GM12878 (cell line): Measurements from ENCODE around the gene MDN1. TPM values are rescaled to one million over a fixed set of nuclear protein-coding genes. Genes with fewer than 3 reads are reported as not detected.

ENCODE experiments used
- ATAC-seq: fragments of 200-7000 bp; cut with Tn5 transposase; 3 replicates; pipeline ENCODE4 v1.9.1; 2020; ENCODE audit warnings: mild to moderate bottlenecking, moderate library complexity
- BruUV-seq: library from RNA; stranded (reverse); fragments of 400-500 nt; replicated peaks from 2 replicates; lab custom pipeline; 2021; lab: Mats Ljungman, UMichigan
- CTCF ChIA-PET: fragments of 300-600 bp; sonication (Branson Sonifier 250); formaldehyde crosslinking; extraction: SDS; loops from one replicate; lab custom pipeline; 2021; ENCODE audit warnings: inconsistent platforms; lab: Yijun Ruan, JAX
- POLR2A ChIA-PET: fragments of 350-600 bp; formaldehyde crosslinking; extraction: SDS; loops from one replicate; lab custom pipeline; 2021; ENCODE audit warnings: inconsistent platforms; lab: Charles Lee
- RAD21 ChIA-PET: fragments of 300-600 bp; sonication (Branson Sonifier 250); formaldehyde crosslinking; loops from one replicate; lab custom pipeline; 2023; ENCODE audit warnings: antibody characterized with exemption; ENCODE audit not compliant: unreplicated experiment; lab: Charles Lee
- SMC1A ChIA-PET: fragments of 300-600 bp; sonication (Branson Sonifier 250); formaldehyde crosslinking; loops from one replicate; lab custom pipeline; 2023; ENCODE audit not compliant: unreplicated experiment, uncharacterized antibody; lab: Charles Lee
- DNase-seq: peaks from one replicate; pipeline ENCODE4 v3.0.0-alpha.2; 2011; ENCODE audit warnings: low read depth, low spot score
- FAIRE-seq: peaks from 3 replicates; lab custom pipeline; 2011; peaks lifted over from hg19 to GRCh38; lab: Jason Lieb, UNC
- H2AFZ ChIP-seq: 2 replicates; pipeline ENCODE4 v1.6.0; 2011; ENCODE audit warnings: low read depth, low read length, control low read depth; ENCODE audit not compliant: control insufficient read depth
- H3K27ac ChIP-seq: 2 replicates; pipeline ENCODE4 v1.5.1; 2011; ENCODE audit warnings: control low read depth; ENCODE audit not compliant: control insufficient read depth, insufficient read depth
- H3K27me3 ChIP-seq, 2 experiments: replicated peaks in 1 of 2; 2 replicates each; pipeline versions ENCODE4 v1.6.0 to v1.6.1; 2011; ENCODE audit warnings: low read length in 1 of 2; ENCODE audit not compliant: control insufficient read depth in 2 of 2, insufficient read depth in 2 of 2
- H3K36me3 ChIP-seq, 2 experiments: 2 replicates each; pipeline ENCODE4 v1.5.1; 2011; ENCODE audit warnings: low read length in 1 of 2; ENCODE audit not compliant: control insufficient read depth in 2 of 2, insufficient read depth in 2 of 2
- H3K4me1 ChIP-seq: 2 replicates; pipeline ENCODE4 v1.6.1; 2011; ENCODE audit warnings: mild to moderate bottlenecking, low read length, moderate library complexity, mixed read lengths; ENCODE audit not compliant: control insufficient read depth, insufficient read depth
- H3K4me2 ChIP-seq: 2 replicates; pipeline ENCODE4 v1.6.0; 2011; ENCODE audit warnings: control low read depth; ENCODE audit not compliant: control insufficient read depth, insufficient read depth
- H3K4me3 ChIP-seq: fragments of 200-600 bp; sonication (generic); 2 replicates; pipeline ENCODE4 v1.5.1; 2016
- H3K79me2 ChIP-seq: 2 replicates; pipeline ENCODE4 v1.6.0; 2011; ENCODE audit warnings: low read length; ENCODE audit not compliant: control insufficient read depth, insufficient read depth
- H3K9ac ChIP-seq: 2 replicates; pipeline ENCODE4 v1.8.0; 2011; ENCODE audit warnings: low read length, control low read depth, mixed read lengths; ENCODE audit not compliant: control insufficient read depth, insufficient read depth
- H3K9me3 ChIP-seq: replicated peaks from 3 replicates; pipeline ENCODE4 v1.5.1; 2011; ENCODE audit warnings: mild to moderate bottlenecking, low read length; ENCODE audit not compliant: control insufficient read depth, insufficient read depth
- H4K20me1 ChIP-seq: 2 replicates; pipeline ENCODE4 v1.6.0; 2011; ENCODE audit not compliant: control insufficient read depth, insufficient read depth
- ATF7 ChIP-seq: fragments of 450-650 bp; IDR thresholded peaks from 2 replicates; pipeline ENCODE4 v1.6.1; 2016; ENCODE audit warnings: low read depth, mild to moderate bottlenecking
- BRCA1 ChIP-seq: IDR thresholded peaks from 2 replicates; pipeline ENCODE4 v1.6.1; 2011; ENCODE audit warnings: low read depth, low read length, improper control_type of control experiment
- CHD2 ChIP-seq: IDR thresholded peaks from 2 replicates; pipeline ENCODE4 v1.6.1; 2011; ENCODE audit warnings: low read depth, low read length, improper control_type of control experiment, borderline replicate concordance
- MYB ChIP-seq: fragments of 150-350 bp; IDR thresholded peaks from 2 replicates; pipeline ENCODE4 v1.6.1; 2014; ENCODE audit warnings: mild to moderate bottlenecking, low read depth, low read length, borderline replicate concordance
- RBBP5 ChIP-seq: fragments of 200-600 bp; sonication (generic); conservative IDR thresholded peaks from 2 replicates; pipeline ENCODE4 v1.6.1; 2016
- SMAD1 ChIP-seq: fragments of 450-650 bp; IDR thresholded peaks from 2 replicates; pipeline ENCODE4 v1.6.1; 2018; ENCODE audit warnings: mild to moderate bottlenecking, low read depth; ENCODE audit not compliant: partially characterized antibody
- SPI1 ChIP-seq: IDR thresholded peaks from 2 replicates; pipeline ENCODE4 v1.6.1; 2011; ENCODE audit warnings: low read depth, mild to moderate bottlenecking, low read length, moderate library complexity, borderline replicate concordance; ENCODE audit not compliant: insufficient read depth
- ZNF24 ChIP-seq: fragments of 450-650 bp; IDR thresholded peaks from 2 replicates; pipeline ENCODE4 v1.6.1; 2017; ENCODE audit warnings: antibody characterized with exemption, mild to moderate bottlenecking
- WGBS: methylation state at CpG from one replicate; pipeline ENCODE4 v1.1.6; 2016; ENCODE audit warnings: low lambda C conversion rate; ENCODE audit not compliant: insufficient replicate concordance, insufficient coverage; ENCODE audit errors: missing lambda C conversion rate; 5-methylcytosine and 5-hydroxymethylcytosine counted together
- in situ Hi-C: fragments of 300-500 bp; cut with MboI; formaldehyde crosslinking; loops from 9 replicates; pipeline ENCODE4 v1.14.3; 2018; ENCODE audit warnings: mixed read lengths
- intact Hi-C: fragments of 100-400 bp; cut with micrococcal nuclease; formaldehyde crosslinking; loops from one replicate; pipeline ENCODE4 v1.14.2; 2022; ENCODE audit not compliant: unreplicated experiment
- polyA plus RNA-seq, 11 experiments: library from polyadenylated mRNA; depleted of rRNA in 4 of 11; unstranded in 6 of 11; stranded (reverse) in 5 of 11; fragments of >200 nt; fragmentation: Nextera tagmentation in 4 of 11; fragmentation: Illumina TruSeq in 1 of 11; extraction: Ambion mirVana in 4 of 11; extraction: Trizol in 1 of 11; gene quantifications; 1 replicate in 1 of 11; 2 replicates in 10 of 11; pipeline versions ENCODE4 v1.2.1 to v1.2.3, GENCODE V29; 2011 to 2016; ENCODE audit warnings: inconsistent platforms in 2 of 11, missing spikeins in 2 of 11, low read depth in 1 of 11
- total RNA-seq, 4 experiments: library from RNA; depleted of rRNA in 3 of 4; stranded (reverse); fragments of >200 nt in 3 of 4; fragmentation: Illumina TruSeq in 1 of 4; extraction: Trizol in 1 of 4; gene quantifications; 2 replicates each; pipeline versions ENCODE4 v1.2.1 to v1.2.3, GENCODE V29; 2013 to 2021
- TF ChIP-seq, protein P1 (sequence below): fragments of 450-650 bp; IDR thresholded peaks from 2 replicates; pipeline ENCODE4 v1.6.1; 2014; ENCODE audit warnings: mild to moderate bottlenecking
- TF ChIP-seq, protein P2 (sequence below): IDR thresholded peaks from 2 replicates; pipeline ENCODE4 v1.6.1; 2011; ENCODE audit warnings: mild to moderate bottlenecking, low read depth, low read length, moderate library complexity; ENCODE audit not compliant: insufficient replicate concordance
- TF ChIP-seq, protein P3 (sequence below): fragments of 450-650 bp; IDR thresholded peaks from 2 replicates; pipeline ENCODE4 v1.6.1; 2017; ENCODE audit warnings: low read depth, mild to moderate bottlenecking, moderate library complexity
- TF ChIP-seq, protein P4 (sequence below): fragments of 450-650 bp; IDR thresholded peaks from 2 replicates; pipeline ENCODE4 v1.6.1; 2018; ENCODE audit warnings: borderline replicate concordance, mild to moderate bottlenecking; ENCODE audit not compliant: partially characterized antibody

Gene MDN1
- total and polyA plus RNA-seq, 10 of the 15 experiments (the other 5 are each of a cell fraction or from before 2014, with no cell fraction given): 14.3 to 50.1 (median 22.1) TPM

DNA sequence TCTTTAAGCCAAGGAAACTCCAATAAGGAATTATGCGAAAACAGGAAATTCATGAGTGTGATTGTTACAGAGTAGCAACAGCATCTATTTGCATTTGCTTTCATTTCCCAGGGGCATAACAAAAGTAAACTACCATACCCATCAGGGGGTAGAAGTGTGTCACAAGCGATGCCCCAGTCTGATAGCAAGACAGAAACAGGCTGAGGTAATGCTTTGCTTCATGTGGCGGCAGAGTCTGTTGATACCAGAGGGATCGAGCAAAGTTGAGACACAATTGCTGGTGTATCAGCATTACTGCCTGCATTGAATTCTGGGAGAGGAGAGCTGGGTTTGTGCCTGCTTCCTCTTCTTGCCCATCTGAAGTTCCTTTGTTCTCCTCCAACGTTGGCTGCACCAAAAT, 129.9 kb downstream of the MDN1 start:
- ChIA-PET POLR2A (interaction anchor here (0.6 kb wide), 1 partner anchor 107 kb away, joined by 3 read pairs; no protein-coding TSS in a partner anchor), CTCF (no interaction called here), SMC1A (no interaction called here), RAD21 (no interaction called here)
- BruUV-seq: no TSS peak
- H4K20me1 ChIP-seq: no peaks in the 10 kb centered on the region
- in situ Hi-C loops (no loop called here), intact Hi-C loops (no loop called here)
- H3K4me1 ChIP-seq: no peaks in the 10 kb centered on the region
- H3K27me3 ChIP-seq: no peaks in the 10 kb centered on the region
- H3K27ac ChIP-seq: no peak overlapping the region
- H3K4me2 ChIP-seq: no peak overlapping the region
- no peak overlapping the region for H2AFZ ChIP-seq
- FAIRE-seq: no peak
- no peaks in the 10 kb centered on the region for H3K9me3 ChIP-seq
- ATAC-seq: no peak
- TF ChIP-seq ZNF24: no peak
- no peak for TF ChIP-seq RBBP5
- TF ChIP-seq, protein P1, sequence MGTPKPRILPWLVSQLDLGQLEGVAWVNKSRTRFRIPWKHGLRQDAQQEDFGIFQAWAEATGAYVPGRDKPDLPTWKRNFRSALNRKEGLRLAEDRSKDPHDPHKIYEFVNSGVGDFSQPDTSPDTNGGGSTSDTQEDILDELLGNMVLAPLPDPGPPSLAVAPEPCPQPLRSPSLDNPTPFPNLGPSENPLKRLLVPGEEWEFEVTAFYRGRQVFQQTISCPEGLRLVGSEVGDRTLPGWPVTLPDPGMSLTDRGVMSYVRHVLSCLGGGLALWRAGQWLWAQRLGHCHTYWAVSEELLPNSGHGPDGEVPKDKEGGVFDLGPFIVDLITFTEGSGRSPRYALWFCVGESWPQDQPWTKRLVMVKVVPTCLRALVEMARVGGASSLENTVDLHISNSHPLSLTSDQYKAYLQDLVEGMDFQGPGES: no peak
- TF ChIP-seq, protein P2, sequence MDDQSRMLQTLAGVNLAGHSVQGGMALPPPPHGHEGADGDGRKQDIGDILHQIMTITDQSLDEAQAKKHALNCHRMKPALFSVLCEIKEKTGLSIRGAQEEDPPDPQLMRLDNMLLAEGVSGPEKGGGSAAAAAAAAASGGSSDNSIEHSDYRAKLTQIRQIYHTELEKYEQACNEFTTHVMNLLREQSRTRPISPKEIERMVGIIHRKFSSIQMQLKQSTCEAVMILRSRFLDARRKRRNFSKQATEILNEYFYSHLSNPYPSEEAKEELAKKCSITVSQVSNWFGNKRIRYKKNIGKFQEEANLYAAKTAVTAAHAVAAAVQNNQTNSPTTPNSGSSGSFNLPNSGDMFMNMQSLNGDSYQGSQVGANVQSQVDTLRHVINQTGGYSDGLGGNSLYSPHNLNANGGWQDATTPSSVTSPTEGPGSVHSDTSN: no peak
- TF ChIP-seq ATF7: no peak
- TF ChIP-seq, protein P3, sequence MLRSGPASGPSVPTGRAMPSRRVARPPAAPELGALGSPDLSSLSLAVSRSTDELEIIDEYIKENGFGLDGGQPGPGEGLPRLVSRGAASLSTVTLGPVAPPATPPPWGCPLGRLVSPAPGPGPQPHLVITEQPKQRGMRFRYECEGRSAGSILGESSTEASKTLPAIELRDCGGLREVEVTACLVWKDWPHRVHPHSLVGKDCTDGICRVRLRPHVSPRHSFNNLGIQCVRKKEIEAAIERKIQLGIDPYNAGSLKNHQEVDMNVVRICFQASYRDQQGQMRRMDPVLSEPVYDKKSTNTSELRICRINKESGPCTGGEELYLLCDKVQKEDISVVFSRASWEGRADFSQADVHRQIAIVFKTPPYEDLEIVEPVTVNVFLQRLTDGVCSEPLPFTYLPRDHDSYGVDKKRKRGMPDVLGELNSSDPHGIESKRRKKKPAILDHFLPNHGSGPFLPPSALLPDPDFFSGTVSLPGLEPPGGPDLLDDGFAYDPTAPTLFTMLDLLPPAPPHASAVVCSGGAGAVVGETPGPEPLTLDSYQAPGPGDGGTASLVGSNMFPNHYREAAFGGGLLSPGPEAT: no peak
- no peak for TF ChIP-seq BRCA1
- TF ChIP-seq SPI1: no peak
- no peak for TF ChIP-seq MYB
- TF ChIP-seq SMAD1: no peak
- no peak for TF ChIP-seq CHD2
- TF ChIP-seq, protein P4, sequence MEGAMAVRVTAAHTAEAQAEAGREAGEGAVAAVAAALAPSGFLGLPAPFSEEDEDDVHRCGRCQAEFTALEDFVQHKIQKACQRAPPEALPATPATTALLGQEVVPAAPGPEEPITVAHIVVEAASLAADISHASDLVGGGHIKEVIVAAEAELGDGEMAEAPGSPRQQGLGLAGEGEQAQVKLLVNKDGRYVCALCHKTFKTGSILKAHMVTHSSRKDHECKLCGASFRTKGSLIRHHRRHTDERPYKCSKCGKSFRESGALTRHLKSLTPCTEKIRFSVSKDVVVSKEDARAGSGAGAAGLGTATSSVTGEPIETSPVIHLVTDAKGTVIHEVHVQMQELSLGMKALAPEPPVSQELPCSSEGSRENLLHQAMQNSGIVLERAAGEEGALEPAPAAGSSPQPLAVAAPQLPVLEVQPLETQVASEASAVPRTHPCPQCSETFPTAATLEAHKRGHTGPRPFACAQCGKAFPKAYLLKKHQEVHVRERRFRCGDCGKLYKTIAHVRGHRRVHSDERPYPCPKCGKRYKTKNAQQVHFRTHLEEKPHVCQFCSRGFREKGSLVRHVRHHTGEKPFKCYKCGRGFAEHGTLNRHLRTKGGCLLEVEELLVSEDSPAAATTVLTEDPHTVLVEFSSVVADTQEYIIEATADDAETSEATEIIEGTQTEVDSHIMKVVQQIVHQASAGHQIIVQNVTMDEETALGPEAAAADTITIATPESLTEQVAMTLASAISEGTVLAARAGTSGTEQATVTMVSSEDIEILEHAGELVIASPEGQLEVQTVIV: no peak
- 37% methylated on average over 5 of the region's 5 CpGs for WGBS
- H3K79me2 ChIP-seq: no peaks in the 10 kb centered on the region
- no peak for DNase-seq
- no peak overlapping the region for H3K4me3 ChIP-seq
- no peak overlapping the region for H3K9ac ChIP-seq
- H3K36me3 ChIP-seq: peaks cover 18 to 36% of the 10 kb centered on the region in 2 experiments
